CD4-positive, alpha-beta T cell (primary cell): ENCODE measurements around the gene RBM39. TPM values are rescaled to one million over a fixed set of nuclear protein-coding genes. Genes with fewer than 3 reads are reported as not detected.
"Not testable (repeated sequence)": the region's sequence is repeated elsewhere in the genome, so short reads cannot be mapped to it uniquely, and the experiment has no call there.

Experiments
- ATAC-seq: fragments of 200-7000 bp; cut with Tn5 transposase; one replicate; pipeline ENCODE4 v1.10.0; 2022; ENCODE audit warnings: mild to moderate bottlenecking; ENCODE audit not compliant: poor library complexity
- CTCF ChIA-PET: fragments of 350-600 bp; sonication (Branson Sonifier 250); formaldehyde crosslinking; loops from one replicate; lab custom pipeline; 2021; ENCODE audit warnings: antibody characterized with exemption, inconsistent platforms; lab: Charles Lee
- POLR2A ChIA-PET: fragments of 350-600 bp; sonication (Branson Sonifier 250); formaldehyde crosslinking; loops from one replicate; lab custom pipeline; 2021; ENCODE audit warnings: antibody characterized with exemption, inconsistent platforms; lab: Charles Lee
- DNase-seq, 14 experiments: peaks; one replicate each; pipeline ENCODE4 v3.0.0-alpha.2; 2013 to 2020; ENCODE audit warnings: mixed read lengths in 2 of 14
- H3K27ac ChIP-seq, 2 donors: one replicate each; pipeline versions ENCODE4 v1.5.1 to v1.7.0; 2013; ENCODE audit warnings: low read length in 2 of 2, low read depth in 1 of 2, mild to moderate bottlenecking in 1 of 2
- H3K27me3 ChIP-seq, 2 experiments: 1 replicate in 1 of 2; 2 replicates in 1 of 2; pipeline versions ENCODE4 v1.6.1 to v1.7.0; 2013; ENCODE audit warnings: low read length in 2 of 2, control low read depth in 1 of 2, mild to moderate bottlenecking in 1 of 2, moderate library complexity in 1 of 2; ENCODE audit not compliant: insufficient read depth in 2 of 2, control insufficient read depth in 1 of 2
- H3K36me3 ChIP-seq: one replicate; pipeline ENCODE4 v1.6.1; 2013; ENCODE audit warnings: low read length, control low read depth; ENCODE audit not compliant: insufficient read depth
- H3K4me1 ChIP-seq: one replicate; pipeline ENCODE4 v1.6.1; 2013; ENCODE audit warnings: low read length, control low read depth; ENCODE audit not compliant: insufficient read depth
- H3K4me3 ChIP-seq: one replicate; pipeline ENCODE4 v1.5.1; 2013; ENCODE audit warnings: mild to moderate bottlenecking, low read length, moderate library complexity
- H3K9me3 ChIP-seq, 2 experiments: 1 replicate in 1 of 2; 2 replicates in 1 of 2; pipeline versions ENCODE4 v1.6.1 to v1.7.0; 2013; ENCODE audit warnings: low read length in 2 of 2, mild to moderate bottlenecking in 2 of 2, control low read depth in 1 of 2, moderate library complexity in 1 of 2; ENCODE audit not compliant: control insufficient read depth in 1 of 2, insufficient read depth in 1 of 2
- H3K27ac Mint-ChIP-seq: one replicate; pipeline ENCODE4 v1.8.0; 2020; ENCODE audit warnings: mixed read lengths
- H3K27me3 Mint-ChIP-seq: one replicate; pipeline ENCODE4 v1.8.0; 2021; ENCODE audit warnings: mixed read lengths
- H3K36me3 Mint-ChIP-seq: one replicate; pipeline ENCODE4 v1.8.0; 2021; ENCODE audit warnings: low read depth, mixed read lengths
- H3K4me1 Mint-ChIP-seq: one replicate; pipeline ENCODE4 v1.8.0; 2021; ENCODE audit warnings: low read depth, mixed read lengths
- H3K4me3 Mint-ChIP-seq: one replicate; pipeline ENCODE4 v1.8.0; 2020; ENCODE audit warnings: mild to moderate bottlenecking, mixed read lengths
- H3K9me3 Mint-ChIP-seq: one replicate; pipeline ENCODE4 v1.8.0; 2020; ENCODE audit warnings: mixed read lengths
- CTCF ChIP-seq: fragments of 200-600 bp; IDR thresholded peaks from one replicate; pipeline ENCODE4 v1.8.0; 2022; ENCODE audit warnings: antibody characterized with exemption, mild to moderate bottlenecking
- intact Hi-C, 2 experiments: fragments of 100-400 bp; cut with DNase I in 1 of 2; cut with micrococcal nuclease in 1 of 2; formaldehyde crosslinking; loops; one replicate each; pipeline versions ENCODE4 v1.15.1 to v1.9.0; 2023 to 2025; cut with DNase I, micrococcal nuclease
- total RNA-seq, 174 experiments: library from RNA in 2 of 174; stranded (reverse) in 2 of 174; gene quantifications; one replicate each; pipeline ENCODE4 v1.2.3 and lab custom pipeline; 2021 to 2026

The RBM39 gene
- total RNA-seq, 2 experiments from 2014 or later, result 1,057 to 1,091 TPM

GRCh38 chr20:35756404-35756803 is 14.3 kb upstream of the RBM39 start:
- no peaks in the 10 kb centered on the region for H3K36me3 ChIP-seq
- H3K4me3 Mint-ChIP-seq, result no peak overlapping the region
- no peaks in the 10 kb centered on the region for H3K9me3 Mint-ChIP-seq
- no peak for TF ChIP-seq CTCF
- no peak overlapping the region for H3K27ac Mint-ChIP-seq
- no peaks in the 10 kb centered on the region for H3K9me3 ChIP-seq
- H3K4me3 ChIP-seq, result no peak overlapping the region
- peaks cover 3% of the 10 kb centered on the region for H3K4me1 ChIP-seq
- ChIA-PET POLR2A (interaction anchor here (4.2 kb wide), 1 partner anchor 14 kb away, joined by 24 read pairs; the partner anchor contains the start of gene RBM39), CTCF (no interaction called here)
- ATAC-seq, result no peak
- no peak for DNase-seq
- no peaks in the 10 kb centered on the region for H3K27me3 ChIP-seq
- peaks cover 12% of the 10 kb centered on the region for H3K4me1 Mint-ChIP-seq
- H3K27me3 Mint-ChIP-seq, result no peaks in the 10 kb centered on the region
- H3K27ac ChIP-seq, result no peak overlapping the region
- no peaks in the 10 kb centered on the region for H3K36me3 Mint-ChIP-seq
- intact Hi-C loops, result no loop called here

GRCh38 chr20:35750611-35751010 is 8.6 kb upstream of the RBM39 start:
- H3K4me1 ChIP-seq, result no peaks in the 10 kb centered on the region
- Mint-ChIP-seq H3K27ac (no peak overlapping the region), H3K27me3 (no peaks in the 10 kb centered on the region), H3K36me3 (no peaks in the 10 kb centered on the region), H3K4me1 (peaks cover 4% of the 10 kb centered on the region), H3K4me3 (no peak overlapping the region), H3K9me3 (no peaks in the 10 kb centered on the region)
- no peak overlapping the region for H3K4me3 ChIP-seq
- ChIA-PET CTCF (no interaction called here), POLR2A (interaction anchor here (1.1 to 1.6 kb wide), 2 partner anchors 8 to 17 kb away, joined by 4 to 7 read pairs; partner anchors contain the start of gene RBM39)
- H3K9me3 ChIP-seq, result no peaks in the 10 kb centered on the region
- DNase-seq (no peak), ATAC-seq (no peak)
- no peaks in the 10 kb centered on the region for H3K27me3 ChIP-seq
- intact Hi-C loops, result no loop called here
- TF ChIP-seq CTCF, result no peak
- H3K36me3 ChIP-seq, result no peaks in the 10 kb centered on the region
- no peak overlapping the region for H3K27ac ChIP-seq

- intact Hi-C loops, result loop anchor here (1.0 to 10.0 kb wide), 3 partner anchors 24 to 290 kb away; partner anchors contain the start of genes CEP250 (in 1 of the 2) and SPAG4 (in 1 of the 2)
- not testable (repeated sequence) for ATAC-seq
Observed at GRCh38 chr20:35744492-35744841, 2.4 kb upstream of the RBM39 start.

More at GRCh38 chr20:35744492-35744841, 2.4 kb upstream of the RBM39 start:
- H3K9me3 ChIP-seq, DNase-seq, H3K27me3 Mint-ChIP-seq, H3K9me3 Mint-ChIP-seq, H3K27me3 ChIP-seq, H3K4me3 ChIP-seq: not testable (repeated sequence)
- peaks cover 23% of the 10 kb centered on the region for H3K4me1 ChIP-seq
- H3K36me3 Mint-ChIP-seq, result peaks cover 35% of the 10 kb centered on the region
- peaks cover 42% of the 10 kb centered on the region for H3K4me1 Mint-ChIP-seq
- ChIA-PET CTCF (interaction anchor here (3.0 to 3.5 kb wide), 2 partner anchors 24 to 27 kb away, joined by 18 to 32 read pairs; partner anchors contain the start of gene PHF20), POLR2A (interaction anchor here (0.7 to 13.0 kb wide), 9 partner anchors 21 to 210 kb away, joined by 3 to 891 read pairs (median 67); partner anchors contain the start of genes CPNE1, NFS1, PHF20 and RBM12)
- H3K27ac Mint-ChIP-seq, result peak overlapping the region; percentile 99
- H3K4me3 Mint-ChIP-seq, result peak overlapping the region; percentile 99
- peaks cover 13% of the 10 kb centered on the region for H3K36me3 ChIP-seq
- H3K27ac ChIP-seq, result peak overlapping the region; percentile 92 to 99
